ENCODE results near the gene DYSF.

DNA sequence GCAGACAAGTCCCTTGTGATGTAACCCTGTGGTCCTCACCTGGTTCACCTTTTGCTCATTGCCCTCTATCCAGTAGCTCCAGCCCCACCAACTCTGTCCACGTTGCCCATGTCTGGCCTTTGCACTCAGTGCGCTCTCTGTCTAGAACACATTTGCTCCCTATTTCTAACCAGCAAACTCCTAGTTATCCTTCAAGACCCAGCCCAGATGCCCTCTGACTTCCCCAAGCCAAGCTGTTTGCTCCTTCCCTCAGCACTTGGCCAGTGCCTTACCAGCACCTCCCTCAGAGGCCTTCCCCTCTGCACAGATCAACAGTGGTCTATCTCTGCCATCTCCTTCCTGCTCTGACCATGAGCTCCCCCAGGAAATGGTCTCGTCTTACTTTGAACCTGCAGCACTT lies 137.7 kb downstream of the DYSF start:
- TF ChIP-seq POLR2A (IDR thresholded peaks at IDR 0.05; ENCODE audit: borderline replicate concordance, extremely low read depth, insufficient read depth, insufficient read length) (no peak), EZH2phosphoT487 (IDR thresholded peaks at IDR 0.05; ENCODE audit: borderline replicate concordance) (no peak), POLR2AphosphoS5 (IDR thresholded peaks at IDR 0.05; ENCODE audit: low read depth, low read length) (no peak), ZBTB33 (IDR thresholded peaks at IDR 0.05; ENCODE audit: extremely low read depth, insufficient replicate concordance, low read length) (no peak), CBX3 (IDR thresholded peaks at IDR 0.05; ENCODE audit: low read depth) (no peak), EZH2 (IDR thresholded peaks at IDR 0.05) (no peak), EGR1 (IDR thresholded peaks at IDR 0.05; ENCODE audit: low read depth) (no peak), ZNF274 (IDR thresholded peaks at IDR 0.05; ENCODE audit: low read depth, low read length) (no peak)
- TF ChIP-seq, protein P1, sequence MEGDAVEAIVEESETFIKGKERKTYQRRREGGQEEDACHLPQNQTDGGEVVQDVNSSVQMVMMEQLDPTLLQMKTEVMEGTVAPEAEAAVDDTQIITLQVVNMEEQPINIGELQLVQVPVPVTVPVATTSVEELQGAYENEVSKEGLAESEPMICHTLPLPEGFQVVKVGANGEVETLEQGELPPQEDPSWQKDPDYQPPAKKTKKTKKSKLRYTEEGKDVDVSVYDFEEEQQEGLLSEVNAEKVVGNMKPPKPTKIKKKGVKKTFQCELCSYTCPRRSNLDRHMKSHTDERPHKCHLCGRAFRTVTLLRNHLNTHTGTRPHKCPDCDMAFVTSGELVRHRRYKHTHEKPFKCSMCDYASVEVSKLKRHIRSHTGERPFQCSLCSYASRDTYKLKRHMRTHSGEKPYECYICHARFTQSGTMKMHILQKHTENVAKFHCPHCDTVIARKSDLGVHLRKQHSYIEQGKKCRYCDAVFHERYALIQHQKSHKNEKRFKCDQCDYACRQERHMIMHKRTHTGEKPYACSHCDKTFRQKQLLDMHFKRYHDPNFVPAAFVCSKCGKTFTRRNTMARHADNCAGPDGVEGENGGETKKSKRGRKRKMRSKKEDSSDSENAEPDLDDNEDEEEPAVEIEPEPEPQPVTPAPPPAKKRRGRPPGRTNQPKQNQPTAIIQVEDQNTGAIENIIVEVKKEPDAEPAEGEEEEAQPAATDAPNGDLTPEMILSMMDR (IDR thresholded peaks at IDR 0.05 in 2 of 3, conservative IDR thresholded peaks at IDR 0.05 in 1 of 3; ENCODE audit: borderline replicate concordance in 1 of 3, insufficient read depth in 1 of 3, low read depth in 2 of 3, low read length in 2 of 3) = no peak
- TF ChIP-seq, protein P2, sequence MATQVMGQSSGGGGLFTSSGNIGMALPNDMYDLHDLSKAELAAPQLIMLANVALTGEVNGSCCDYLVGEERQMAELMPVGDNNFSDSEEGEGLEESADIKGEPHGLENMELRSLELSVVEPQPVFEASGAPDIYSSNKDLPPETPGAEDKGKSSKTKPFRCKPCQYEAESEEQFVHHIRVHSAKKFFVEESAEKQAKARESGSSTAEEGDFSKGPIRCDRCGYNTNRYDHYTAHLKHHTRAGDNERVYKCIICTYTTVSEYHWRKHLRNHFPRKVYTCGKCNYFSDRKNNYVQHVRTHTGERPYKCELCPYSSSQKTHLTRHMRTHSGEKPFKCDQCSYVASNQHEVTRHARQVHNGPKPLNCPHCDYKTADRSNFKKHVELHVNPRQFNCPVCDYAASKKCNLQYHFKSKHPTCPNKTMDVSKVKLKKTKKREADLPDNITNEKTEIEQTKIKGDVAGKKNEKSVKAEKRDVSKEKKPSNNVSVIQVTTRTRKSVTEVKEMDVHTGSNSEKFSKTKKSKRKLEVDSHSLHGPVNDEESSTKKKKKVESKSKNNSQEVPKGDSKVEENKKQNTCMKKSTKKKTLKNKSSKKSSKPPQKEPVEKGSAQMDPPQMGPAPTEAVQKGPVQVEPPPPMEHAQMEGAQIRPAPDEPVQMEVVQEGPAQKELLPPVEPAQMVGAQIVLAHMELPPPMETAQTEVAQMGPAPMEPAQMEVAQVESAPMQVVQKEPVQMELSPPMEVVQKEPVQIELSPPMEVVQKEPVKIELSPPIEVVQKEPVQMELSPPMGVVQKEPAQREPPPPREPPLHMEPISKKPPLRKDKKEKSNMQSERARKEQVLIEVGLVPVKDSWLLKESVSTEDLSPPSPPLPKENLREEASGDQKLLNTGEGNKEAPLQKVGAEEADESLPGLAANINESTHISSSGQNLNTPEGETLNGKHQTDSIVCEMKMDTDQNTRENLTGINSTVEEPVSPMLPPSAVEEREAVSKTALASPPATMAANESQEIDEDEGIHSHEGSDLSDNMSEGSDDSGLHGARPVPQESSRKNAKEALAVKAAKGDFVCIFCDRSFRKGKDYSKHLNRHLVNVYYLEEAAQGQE (IDR thresholded peaks at IDR 0.05; ENCODE audit: low read depth) = no peak
